PC-3 (cell line): ENCODE results near the gene STXBP5. TPM values are rescaled to one million over a fixed set of nuclear protein-coding genes. Genes with fewer than 3 reads are reported as not detected.

ENCODE experiments used
- ATAC-seq: fragments of 200-7000 bp; cut with Tn5 transposase; 2 replicates; pipeline ENCODE4 v1.9.1; 2020; ENCODE audit warnings: mild to moderate bottlenecking, moderate library complexity
- BruUV-seq: library from RNA; stranded (reverse); fragments of 400-500 nt; replicated peaks from 2 replicates; lab custom pipeline; 2021; lab: Mats Ljungman, UMichigan
- CTCF ChIA-PET: fragments of 300-600 bp; sonication (Branson Sonifier 250); formaldehyde crosslinking; loops from one replicate; lab custom pipeline; 2022; ENCODE audit warnings: antibody characterized with exemption; lab: Charles Lee
- POLR2A ChIA-PET: fragments of 300-600 bp; sonication (Branson Sonifier 250); formaldehyde crosslinking; loops from one replicate; lab custom pipeline; 2022; ENCODE audit warnings: antibody characterized with exemption; ENCODE audit not compliant: unreplicated experiment; lab: Charles Lee
- DNase-seq: peaks from one replicate; pipeline ENCODE4 v3.0.0-alpha.2; 2015
- H2AFZ ChIP-seq: fragments of 300-600 bp; sonication (generic); 2 replicates; pipeline ENCODE4 v1.6.0; 2016; ENCODE audit warnings: antibody characterized with exemption, low read length
- H3F3A ChIP-seq: fragments of 300-600 bp; sonication (generic); one replicate; pipeline ENCODE4 v1.6.0; 2017; ENCODE audit warnings: antibody characterized with exemption, low read length, control low read depth, mild to moderate bottlenecking; ENCODE audit not compliant: unreplicated experiment
- H3K27ac ChIP-seq: fragments of 300-600 bp; sonication (generic); 2 replicates; pipeline ENCODE4 v1.5.1; 2016; ENCODE audit warnings: mild to moderate bottlenecking, low read length
- H3K27me3 ChIP-seq: fragments of 300-600 bp; sonication (generic); 2 replicates; pipeline ENCODE4 v1.6.1; 2016; ENCODE audit warnings: low read length, mixed read lengths
- H3K36me3 ChIP-seq: fragments of 300-600 bp; sonication (generic); 2 replicates; pipeline ENCODE4 v1.6.1; 2016; ENCODE audit warnings: low read depth, mixed run types, low read length, mixed read lengths
- H3K4me1 ChIP-seq: fragments of 300-600 bp; sonication (generic); 2 replicates; pipeline ENCODE4 v1.5.1; 2016; ENCODE audit warnings: low read length; ENCODE audit not compliant: insufficient read depth
- H3K4me2 ChIP-seq: fragments of 300-600 bp; sonication (generic); 2 replicates; pipeline ENCODE4 v1.6.0; 2016; ENCODE audit warnings: low read length
- H3K4me3 ChIP-seq: fragments of 300-600 bp; sonication (generic); 2 replicates; pipeline ENCODE4 v1.5.1; 2016; ENCODE audit warnings: mild to moderate bottlenecking, low read length, mixed read lengths
- H3K79me2 ChIP-seq: fragments of 300-600 bp; sonication (generic); 2 replicates; pipeline ENCODE4 v1.6.1; 2017; ENCODE audit warnings: low read length, mixed read lengths
- H3K9ac ChIP-seq: fragments of 300-600 bp; sonication (generic); 2 replicates; pipeline ENCODE4 v1.6.0; 2016; ENCODE audit warnings: mild to moderate bottlenecking, low read length
- H3K9me2 ChIP-seq: fragments of 300-600 bp; sonication (generic); replicated peaks from 2 replicates; pipeline ENCODE4 v1.6.1; 2016; ENCODE audit warnings: mixed run types, low read length, mixed read lengths
- H3K9me3 ChIP-seq: fragments of 300-600 bp; sonication (generic); 2 replicates; pipeline ENCODE4 v1.6.1; 2016; ENCODE audit warnings: low read length, mixed read lengths
- H4K20me1 ChIP-seq: fragments of 300-600 bp; sonication (generic); 2 replicates; pipeline ENCODE4 v1.6.1; 2016; ENCODE audit warnings: low read length, mixed read lengths
- CTCF ChIP-seq: fragments of 300-600 bp; sonication (generic); conservative IDR thresholded peaks from 2 replicates; pipeline ENCODE4 v1.5.1; 2017; ENCODE audit warnings: antibody characterized with exemption, low read depth, mild to moderate bottlenecking, low read length
- EZH2 ChIP-seq: fragments of 300-600 bp; sonication (generic); IDR thresholded peaks from one replicate; pipeline ENCODE4 v1.6.1; 2017; ENCODE audit warnings: antibody characterized with exemption, mild to moderate bottlenecking, low read length; ENCODE audit not compliant: unreplicated experiment
- EZH2phosphoT487 ChIP-seq: fragments of 300-600 bp; sonication (generic); IDR thresholded peaks from 2 replicates; pipeline ENCODE4 v1.6.1; 2018; ENCODE audit warnings: mild to moderate bottlenecking, antibody characterized with exemption, low read length, borderline replicate concordance
- intact Hi-C: fragments of 100-400 bp; cut with micrococcal nuclease; formaldehyde crosslinking; loops from 2 replicates; pipeline ENCODE4 v1.9.0; 2023
- total RNA-seq: library from RNA; depleted of rRNA; stranded (reverse); fragments of >200 nt; gene quantifications from 2 replicates; pipeline ENCODE4 v1.2.3, GENCODE V29; 2014

STXBP5 gene
- total RNA-seq, 1 experiment from 2014 or later, result 12.9 TPM

GRCh38 chr6:147216915-147217314, 12.7 kb downstream of the STXBP5 start:
- H4K20me1 ChIP-seq, result no peaks in the 10 kb centered on the region
- intact Hi-C loops, result no loop called here
- ChIA-PET POLR2A (interaction anchor here (0.6 kb wide), 1 partner anchor 85 kb away, joined by 3 read pairs; no protein-coding TSS in a partner anchor), CTCF (no interaction called here)
- no peaks in the 10 kb centered on the region for H3K4me1 ChIP-seq
- no peaks in the 10 kb centered on the region for H3F3A ChIP-seq
- H3K4me2 ChIP-seq, result no peak overlapping the region
- H3K9ac ChIP-seq, result no peak overlapping the region
- DNase-seq (no peak), ATAC-seq (no peak)
- no peaks in the 10 kb centered on the region for H3K36me3 ChIP-seq
- no TSS peak for BruUV-seq
- no peak overlapping the region for H2AFZ ChIP-seq
- no peaks in the 10 kb centered on the region for H3K27me3 ChIP-seq
- no peak overlapping the region for H3K27ac ChIP-seq
- no peaks in the 10 kb centered on the region for H3K9me2 ChIP-seq
- H3K79me2 ChIP-seq, result peaks cover 33% of the 10 kb centered on the region
- H3K4me3 ChIP-seq, result no peak overlapping the region
- no peak for TF ChIP-seq CTCF
- no peaks in the 10 kb centered on the region for H3K9me3 ChIP-seq

GRCh38 chr6:147217840-147218404, 13.7 kb downstream of the STXBP5 start:
- H3K4me1 ChIP-seq, result no peaks in the 10 kb centered on the region
- BruUV-seq, result no TSS peak
- H2AFZ ChIP-seq, result no peak overlapping the region
- H3K79me2 ChIP-seq, result peaks cover 31% of the 10 kb centered on the region; the same call in 1 of the 2 replicates
- no peaks in the 10 kb centered on the region for H3K9me2 ChIP-seq
- CTCF ChIA-PET, result no interaction called here
- intact Hi-C loops, result no loop called here
- H3K4me2 ChIP-seq, result no peak overlapping the region
- no peak overlapping the region for H3K4me3 ChIP-seq
- H3F3A ChIP-seq, result no peaks in the 10 kb centered on the region
- ATAC-seq, result no peak
- no peak for DNase-seq
- H4K20me1 ChIP-seq, result no peaks in the 10 kb centered on the region
- H3K36me3 ChIP-seq, result no peaks in the 10 kb centered on the region
- TF ChIP-seq EZH2 (no peak), CTCF (no peak), EZH2phosphoT487 (no peak)
- no peaks in the 10 kb centered on the region for H3K27me3 ChIP-seq
- H3K9me3 ChIP-seq, result no peaks in the 10 kb centered on the region
- no peak overlapping the region for H3K9ac ChIP-seq
- POLR2A ChIA-PET, result no interaction called here
- no peak overlapping the region for H3K27ac ChIP-seq

- no peak for TF ChIP-seq EZH2
- TF ChIP-seq CTCF, result no peak
- no peak for TF ChIP-seq EZH2phosphoT487
- POLR2A ChIA-PET, result interaction anchor here (0.8 kb wide), 1 partner anchor 129 kb away, joined by 5 read pairs; no protein-coding TSS in a partner anchor
Measured at GRCh38 chr6:147218797-147219196, 14.6 kb downstream of the STXBP5 start.

More at GRCh38 chr6:147218797-147219196, 14.6 kb downstream of the STXBP5 start:
- Histone ChIP-seq H3K4me3 (no peak overlapping the region), H3K4me1 (no peaks in the 10 kb centered on the region), H3K4me2 (no peak overlapping the region), H2AFZ (no peak overlapping the region), H3F3A (no peaks in the 10 kb centered on the region), H3K27me3 (no peaks in the 10 kb centered on the region), H3K36me3 (no peaks in the 10 kb centered on the region), H3K9ac (no peak overlapping the region), H4K20me1 (no peaks in the 10 kb centered on the region), H3K9me2 (no peaks in the 10 kb centered on the region), H3K79me2 (peaks cover 31% of the 10 kb centered on the region; the same call in 1 of the 2 replicates), H3K27ac (no peak overlapping the region), H3K9me3 (no peaks in the 10 kb centered on the region)
- DNase-seq (no peak), ATAC-seq (no peak)
- intact Hi-C loops, result no loop called here
- CTCF ChIA-PET, result no interaction called here
- BruUV-seq, result no TSS peak
